Right cardiac atrium (tissue), 5 donors: ENCODE results near the gene NUP62. TPM values are rescaled to one million over a fixed set of nuclear protein-coding genes. Genes with fewer than 3 reads are reported as not detected.

Experiments
- ATAC-seq, 2 donors: fragments of 200-7000 bp; cut with Tn5 transposase; one replicate each; pipeline versions ENCODE4 v1.8.0 to v1.9.1; 2020; ENCODE audit warnings: moderate library complexity in 2 of 2, mild to moderate bottlenecking in 1 of 2
- DNase-seq, 3 donors: peaks; one replicate each; pipeline ENCODE4 v3.0.0-alpha.2; 2020
- H3K27ac ChIP-seq: one replicate; pipeline ENCODE4 v1.5.1; 2013; ENCODE audit warnings: mild to moderate bottlenecking, low read length, control low read depth, moderate library complexity
- H3K27me3 ChIP-seq: one replicate; pipeline ENCODE4 v1.6.1; 2013; ENCODE audit not compliant: control insufficient read depth, insufficient read depth
- H3K4me1 ChIP-seq: one replicate; pipeline ENCODE4 v1.6.1; 2013; ENCODE audit warnings: low read length; ENCODE audit not compliant: control insufficient read depth, insufficient read depth
- H3K4me3 ChIP-seq: one replicate; pipeline ENCODE4 v1.5.1; 2013; ENCODE audit warnings: low read length, control low read depth
- H3K9me3 ChIP-seq: one replicate; pipeline ENCODE4 v1.6.1; 2013; ENCODE audit warnings: low read length; ENCODE audit not compliant: control insufficient read depth
- WGBS: extraction: QIAGEN DNeasy Blood & Tissue Kit; methylation state at CpG from one replicate; pipeline ENCODE4 v1.1.7; 2013; 5-methylcytosine and 5-hydroxymethylcytosine counted together
- intact Hi-C, 4 donors: fragments of 100-400 bp; cut with DNase I; formaldehyde crosslinking; loops; one replicate each; pipeline versions ENCODE4 v1.11.0 to v1.14.0; 2022 to 2023
- polyA plus RNA-seq: library from polyadenylated mRNA; stranded (reverse); fragments of 200-250 nt; gene quantifications from one replicate; pipeline ENCODE4 v1.2.3, GENCODE V29; 2013
- total RNA-seq, 4 donors: library from RNA; stranded (reverse); fragmentation: NEBNext Ultra II Directional; extraction: Animal tissue kit (Norgen Biotek cat#: 25700); gene quantifications; one replicate each; pipeline ENCODE4 v1.2.1, GENCODE V29; 2021
- donor health status: healthy with polysubstance abuse.
- donor health status: DM: no; HTN: yes; CAD: no.
- donor health status: DM: no; HTN: no; CAD: no.
- donor health status: DM: no; HTN: yes; CAD: no; lungs with severe emphysema.
- donor health status: DM: yes; HTN: yes; CAD: no.

Gene NUP62
- total and polyA plus RNA-seq, 5 donors: 19.9 to 34.0 (median 29.2) TPM

DNA sequence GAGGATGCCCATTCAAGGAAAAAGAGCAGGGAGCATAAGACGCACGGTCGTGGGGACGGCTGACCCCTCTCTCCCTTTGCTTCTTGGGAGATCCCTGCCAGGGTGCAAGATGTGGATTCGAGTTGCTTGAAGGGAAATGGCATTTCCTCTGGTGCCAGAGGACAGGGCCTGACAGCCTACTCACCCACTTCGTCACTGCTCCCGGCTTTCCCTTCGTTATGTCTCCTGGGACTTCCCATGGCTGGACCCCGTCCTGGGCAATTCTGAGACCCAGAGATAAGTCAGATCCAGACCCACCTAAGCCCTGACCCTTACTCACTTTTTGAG lies 50.6 kb downstream of the NUP62 start:
- Histone ChIP-seq H3K27ac (no peak overlapping the region), H3K4me1 (peaks cover 6% of the 10 kb centered on the region), H3K4me3 (no peak overlapping the region), H3K27me3 (no peaks in the 10 kb centered on the region), H3K9me3 (no peaks in the 10 kb centered on the region)
- DNase-seq (peak; percentile 12 to 56 (median 40)), ATAC-seq (no peak)
- intact Hi-C loops: no loop called here
- WGBS: 85% methylated on average over 9 of the region's 9 CpGs

DNA sequence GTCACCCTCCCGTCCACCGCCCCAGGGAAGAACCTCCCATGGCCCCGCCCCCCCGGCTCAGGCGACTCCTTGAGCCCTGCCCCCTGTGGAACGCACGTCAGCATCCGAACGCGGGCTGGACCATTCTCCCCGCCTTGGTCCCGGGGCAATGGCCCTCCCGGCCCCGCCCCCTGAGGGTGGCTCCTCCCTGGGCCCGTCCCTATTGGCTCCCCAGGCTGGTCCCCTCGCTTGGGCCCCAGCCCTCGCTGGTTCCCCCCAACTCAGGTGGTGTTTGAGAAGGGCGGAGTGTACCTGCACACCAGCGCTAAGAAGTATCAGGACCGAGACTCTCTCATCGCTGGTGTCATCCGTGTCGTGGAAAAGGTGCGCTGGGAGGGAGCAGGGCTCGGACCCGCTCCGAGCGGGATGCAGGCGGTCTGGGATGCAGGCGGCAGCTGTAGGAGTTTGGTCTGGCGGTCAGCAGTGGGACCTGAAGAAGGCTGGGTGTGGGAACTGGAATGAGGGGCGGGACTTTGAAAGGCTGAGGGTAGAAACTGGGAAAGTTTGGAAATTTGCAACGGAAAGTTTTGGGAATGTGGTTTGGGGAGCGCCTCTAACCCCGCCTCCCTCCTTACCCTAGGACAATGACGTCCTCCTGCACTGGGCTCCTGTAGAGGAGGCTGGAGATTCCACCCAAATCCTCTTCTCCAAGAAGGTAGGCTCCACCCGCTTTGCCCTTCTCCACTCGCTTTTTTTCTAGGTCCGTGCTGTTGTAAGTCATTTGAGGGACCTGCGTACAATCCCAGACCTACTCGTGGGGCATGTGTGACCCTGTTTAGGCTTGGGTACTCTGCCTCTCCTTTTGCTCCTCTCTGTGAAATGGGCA lies 51.2 kb downstream of the NUP62 start:
- Histone ChIP-seq H3K27me3 (no peaks in the 10 kb centered on the region), H3K9me3 (no peaks in the 10 kb centered on the region), H3K4me1 (peaks cover 6% of the 10 kb centered on the region), H3K4me3 (peak overlapping the region; percentile 61), H3K27ac (peak overlapping the region; percentile 98)
- DNase-seq (peak; percentile 99 to 100 (median 99)), ATAC-seq (peak; percentile 84)
- intact Hi-C loops: no loop called here
- WGBS: 9% methylated on average over 41 of the region's 41 CpGs

GRCh38 chr19:49877020-49877878 lies 52.1 kb downstream of the NUP62 start, which contains the start of the genes AKT1S1 and TBC1D17:
Gene AKT1S1, minus strand, starts transcription at chr19:49877355. Its CDS starts 4,060 bp downstream, at chr19:49873295.
Gene TBC1D17, plus strand, starts transcription at chr19:49877702. Its CDS starts 22 bp downstream, at chr19:49877724.
- H3K4me3 ChIP-seq: peak within 1 kb of the TSS; percentile 76
- H3K9me3 ChIP-seq: no peaks in the 10 kb centered on the region
- peak within 1 kb of the TSS; percentile 99 for H3K27ac ChIP-seq
- peaks cover 6% of the 10 kb centered on the region for H3K4me1 ChIP-seq
- peak; percentile 83 to 89 for ATAC-seq
- DNase-seq: peak; percentile 99
- WGBS: under 1% methylated on average over 61 of the region's 61 CpGs
- H3K27me3 ChIP-seq: no peaks in the 10 kb centered on the region
- intact Hi-C loops: no loop called here

- DNase-seq (peak; percentile 98 to 99 (median 99)), ATAC-seq (peak; percentile 81 to 85)
- under 1% methylated on average over 46 of the region's 46 CpGs for WGBS
- intact Hi-C loops: no loop called here
- Histone ChIP-seq H3K9me3 (no peaks in the 10 kb centered on the region), H3K27ac (peak overlapping the region; percentile 99), H3K4me3 (peak overlapping the region; percentile 76), H3K4me1 (peaks cover 6% of the 10 kb centered on the region), H3K27me3 (no peaks in the 10 kb centered on the region)
These were observed 52.8 kb downstream of the NUP62 start for GRCh38 chr19:49876422-49877019.

DNA sequence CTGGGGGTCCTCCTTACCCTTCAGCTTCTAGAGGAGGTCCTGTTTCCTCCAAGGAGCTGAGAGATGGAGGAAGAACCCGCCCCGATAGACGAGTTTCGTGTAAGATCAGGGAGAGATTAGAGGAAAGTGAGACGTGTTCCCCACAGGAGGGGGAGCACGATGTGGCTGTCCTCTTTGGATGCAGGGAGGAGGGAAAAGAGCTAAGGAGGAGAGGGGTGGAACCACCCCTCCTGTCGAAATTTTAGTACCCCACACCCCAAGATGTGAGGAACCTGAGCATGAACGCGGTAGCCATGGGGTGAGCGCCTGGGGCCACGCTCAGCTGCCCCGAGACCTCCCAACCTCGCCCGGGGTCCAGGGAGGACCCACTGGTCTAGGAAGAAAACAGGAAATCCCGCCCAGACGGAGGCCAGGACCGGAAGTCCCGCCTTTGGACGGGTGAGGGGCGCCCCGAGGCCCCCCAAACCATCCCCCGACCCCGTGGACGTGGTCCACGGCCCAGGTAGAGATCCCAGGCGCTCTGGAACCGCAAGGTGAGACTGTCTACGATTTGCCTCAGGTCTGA lies 53.4 kb downstream of the NUP62 start:
- peak; percentile 9 to 26 for ATAC-seq
- WGBS: 1% methylated on average over 28 of the region's 28 CpGs

GRCh38 chr19:49875177-49875576 lies 54.1 kb downstream of the NUP62 start:
- peaks cover 6% of the 10 kb centered on the region for H3K4me1 ChIP-seq
- ATAC-seq (no peak), DNase-seq (peak in 1 of 3 donors; percentile 32)
- H3K27me3 ChIP-seq: no peaks in the 10 kb centered on the region
- intact Hi-C loops: no loop called here
- no peaks in the 10 kb centered on the region for H3K9me3 ChIP-seq
- no peak overlapping the region for H3K27ac ChIP-seq
- WGBS: 83% methylated on average over 4 of the region's 4 CpGs
- no peak overlapping the region for H3K4me3 ChIP-seq

More for the DNA sequence above, 53.4 kb downstream of the NUP62 start:
- Histone ChIP-seq H3K27me3 (no peaks in the 10 kb centered on the region), H3K4me1 (peaks cover 6% of the 10 kb centered on the region), H3K9me3 (no peaks in the 10 kb centered on the region), H3K27ac (peak overlapping the region; percentile 92), H3K4me3 (peak overlapping the region; percentile 76)
- DNase-seq: peak; percentile 72 to 90 (median 89)
- intact Hi-C loops: no loop called here

- no peak overlapping the region for H3K27ac ChIP-seq
These were observed 54.7 kb downstream of the NUP62 start for GRCh38 chr19:49874503-49875157.

GRCh38 chr19:49873834-49874233 lies 55.5 kb downstream of the NUP62 start:
- Histone ChIP-seq H3K4me1 (peaks cover 7% of the 10 kb centered on the region), H3K4me3 (no peak overlapping the region), H3K9me3 (no peaks in the 10 kb centered on the region), H3K27me3 (no peaks in the 10 kb centered on the region), H3K27ac (no peak overlapping the region)
- intact Hi-C loops: no loop called here
- DNase-seq (peak in 2 of 3 donors; percentile 29 to 44), ATAC-seq (no peak)
- WGBS: 88% methylated on average over 10 of the region's 10 CpGs

More at GRCh38 chr19:49874503-49875157, 54.7 kb downstream of the NUP62 start:
- no peaks in the 10 kb centered on the region for H3K27me3 ChIP-seq
- no peak for ATAC-seq
- intact Hi-C loops: no loop called here
- H3K9me3 ChIP-seq: no peaks in the 10 kb centered on the region
- peak in 1 of 3 donors; percentile 30 for DNase-seq
- H3K4me3 ChIP-seq: no peak overlapping the region
- H3K4me1 ChIP-seq: peaks cover 7% of the 10 kb centered on the region
- 93% methylated on average over 11 of the region's 11 CpGs for WGBS

DNA sequence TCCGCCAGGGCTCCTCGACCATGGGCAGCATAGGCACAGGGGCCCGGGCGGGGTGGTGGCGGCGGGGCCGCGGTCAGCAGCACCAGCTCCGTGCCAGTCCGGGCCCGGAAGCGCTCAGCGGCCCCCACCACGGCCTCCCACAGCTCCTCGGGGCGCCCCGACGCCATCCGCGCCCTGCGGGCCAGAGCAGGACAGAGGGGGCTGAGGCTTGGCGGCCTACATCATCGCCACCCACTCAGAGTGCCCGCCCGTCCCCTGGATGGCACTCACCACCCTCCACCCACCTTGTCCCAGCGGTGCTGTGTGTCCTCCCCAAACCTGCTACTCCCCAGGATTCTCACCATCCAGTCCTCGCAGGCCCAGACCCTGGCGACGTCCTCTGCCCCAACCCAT lies 56.2 kb downstream of the NUP62 start:
- 92% methylated on average over 29 of the region's 29 CpGs for WGBS
- H3K9me3 ChIP-seq: no peaks in the 10 kb centered on the region
- peaks cover 7% of the 10 kb centered on the region for H3K4me1 ChIP-seq
- intact Hi-C loops: no loop called here
- no peak overlapping the region for H3K4me3 ChIP-seq
- H3K27me3 ChIP-seq: no peaks in the 10 kb centered on the region
- ATAC-seq (no peak), DNase-seq (peak in 2 of 3 donors; percentile 52 to 70)
- H3K27ac ChIP-seq: no peak overlapping the region
